K562 (cell line): ENCODE measurements around the gene NEK3. TPM values are rescaled to one million over a fixed set of nuclear protein-coding genes. Genes with fewer than 3 reads are reported as not detected.

Source experiments
- ATAC-seq: fragments of 200-7000 bp; cut with Tn5 transposase; 3 replicates; pipeline ENCODE4 v1.9.1; 2020; ENCODE audit warnings: moderate library complexity
- BruUV-seq: library from RNA; stranded (reverse); fragments of 400-500 nt; replicated peaks from 2 replicates; lab custom pipeline; 2021; lab: Mats Ljungman, UMichigan
- CTCF ChIA-PET: fragments of 300-600 bp; formaldehyde crosslinking; extraction: SDS; loops from one replicate; lab custom pipeline; 2021; ENCODE audit warnings: low intra/inter-chr PET ratio; lab: Yijun Ruan, JAX
- POLR2A ChIA-PET: fragments of 300-600, 350-650 bp; sonication (Branson Sonifier 250); formaldehyde crosslinking; extraction: SDS; loops from one replicate; lab custom pipeline; 2021; ENCODE audit warnings: antibody characterized with exemption, inconsistent platforms; lab: Yijun Ruan, JAX
- DNase-seq, 4 experiments: peaks; one replicate each; pipeline versions ENCODE4 v3.0.0 to v3.0.0-alpha.2; 2011 to 2018; ENCODE audit warnings: low spot score in 3 of 4, mixed read lengths in 3 of 4; ENCODE audit errors: extremely low read depth in 1 of 4
- FAIRE-seq: peaks from 2 replicates; lab custom pipeline; 2011; peaks lifted over from hg19 to GRCh38; lab: Jason Lieb, UNC
- H2AFZ ChIP-seq: 2 replicates; pipeline ENCODE4 v1.6.0; 2011; ENCODE audit warnings: low read depth, low read length, control low read depth, inconsistent platforms
- H3K27ac ChIP-seq: fragments of 200-600 bp; 3 replicates; pipeline ENCODE4 v1.8.0; 2011; ENCODE audit warnings: low read depth, mild to moderate bottlenecking, control low read depth, inconsistent platforms, low read length, moderate library complexity, mixed read lengths; ENCODE audit errors: extremely low read depth
- H3K27me3 ChIP-seq, 2 experiments: fragments of 300-600 bp in 1 of 2; 2 replicates in 1 of 2; 3 replicates in 1 of 2; pipeline versions ENCODE4 v1.6.0 to v1.8.0; 2011; ENCODE audit warnings: inconsistent platforms in 2 of 2, low read length in 2 of 2, mild to moderate bottlenecking in 1 of 2, mixed read lengths in 1 of 2, moderate library complexity in 1 of 2; ENCODE audit not compliant: control insufficient read depth in 2 of 2, insufficient read depth in 2 of 2
- H3K36me3 ChIP-seq: fragments of 300-600 bp; 3 replicates; pipeline ENCODE4 v1.8.0; 2011; ENCODE audit warnings: mild to moderate bottlenecking, low read length, inconsistent platforms; ENCODE audit not compliant: control insufficient read depth, insufficient read depth
- H3K4me1 ChIP-seq, 2 experiments: fragments of 200-600 bp in 1 of 2; replicated peaks in 1 of 2; 2 replicates in 1 of 2; 3 replicates in 1 of 2; pipeline versions ENCODE4 v1.5.1 to v1.8.0; 2011; ENCODE audit warnings: inconsistent platforms in 2 of 2, low read length in 2 of 2, mild to moderate bottlenecking in 1 of 2, mixed read lengths in 1 of 2, moderate library complexity in 1 of 2; ENCODE audit not compliant: control insufficient read depth in 2 of 2, insufficient read depth in 2 of 2
- H3K4me2 ChIP-seq: 2 replicates; pipeline ENCODE4 v1.6.1; 2011; ENCODE audit warnings: low read length, control low read depth, inconsistent platforms, mixed read lengths; ENCODE audit not compliant: insufficient read depth
- H3K4me3 ChIP-seq: fragments of 200-600 bp; sonication (generic), shearing (Covaris generic); 2 replicates; pipeline ENCODE4 v1.5.1; 2016; ENCODE audit warnings: control low read depth, inconsistent platforms
- H3K79me2 ChIP-seq: fragments of 200-600 bp; 3 replicates; pipeline ENCODE4 v1.8.0; 2011; ENCODE audit warnings: low read length, inconsistent platforms; ENCODE audit not compliant: control insufficient read depth, insufficient read depth
- H3K9ac ChIP-seq, 2 experiments: 2 replicates each; pipeline versions ENCODE4 v1.6.0 to v1.6.1; 2011; ENCODE audit warnings: low read depth in 2 of 2, low read length in 2 of 2, control low read depth in 1 of 2, inconsistent platforms in 1 of 2, mild to moderate bottlenecking in 1 of 2, mixed read lengths in 1 of 2; ENCODE audit not compliant: insufficient read depth in 1 of 2
- H3K9me1 ChIP-seq: one replicate; pipeline ENCODE4 v1.6.0; 2011; ENCODE audit warnings: inconsistent platforms, mild to moderate bottlenecking, low read length, moderate library complexity; ENCODE audit not compliant: control insufficient read depth, insufficient read depth
- H3K9me3 ChIP-seq: replicated peaks from 2 replicates; pipeline ENCODE4 v1.5.1; 2011; ENCODE audit warnings: low read depth, low read length, inconsistent platforms; ENCODE audit not compliant: control insufficient read depth, insufficient read depth
- H4K20me1 ChIP-seq: replicated peaks from 2 replicates; pipeline ENCODE4 v1.6.1; 2011; ENCODE audit warnings: low read length, inconsistent platforms, mixed read lengths; ENCODE audit not compliant: control insufficient read depth, insufficient read depth
- CBFA2T2 ChIP-seq: fragments of 450-650 bp; conservative IDR thresholded peaks from 2 replicates; pipeline ENCODE4 v1.6.1; 2017; ENCODE audit warnings: mild to moderate bottlenecking
- CBFA2T3 ChIP-seq: fragments of 450-650 bp; IDR thresholded peaks from 2 replicates; pipeline ENCODE4 v1.6.1; 2017
- TAL1 ChIP-seq: fragments of 450-650 bp; IDR thresholded peaks from 2 replicates; pipeline ENCODE4 v1.6.1; 2016; ENCODE audit warnings: mild to moderate bottlenecking
- TCF3 ChIP-seq: sonication (generic); formaldehyde crosslinking; IDR thresholded peaks from 2 replicates; pipeline ENCODE4 v1.4.0; 2020; ENCODE audit warnings: mild to moderate bottlenecking, missing genetic modification reagents
- TEAD4 ChIP-seq, 2 experiments: sonication (generic) in 1 of 2; formaldehyde crosslinking in 1 of 2; IDR thresholded peaks; 2 replicates each; pipeline versions ENCODE4 v1.6.1 to v1.8.0; 2012 to 2022; ENCODE audit warnings: borderline replicate concordance in 1 of 2, inconsistent platforms in 1 of 2, low read length in 1 of 2, mild to moderate bottlenecking in 1 of 2, missing genetic modification reagents in 1 of 2
- ZNF197 ChIP-seq: fragments of 200-800 bp; sonication (Bioruptor generic); IDR thresholded peaks from 2 replicates; pipeline ENCODE4 v1.6.1; 2016; ENCODE audit warnings: low read depth, missing genetic modification characterization, missing compliant biosample characterization
- WGBS: fragments of 100-300 bp; shearing (Covaris generic); methylation state at CpG from one replicate; pipeline ENCODE4 v1.1.6; 2016; ENCODE audit warnings: low coverage, mixed read lengths; ENCODE audit not compliant: insufficient coverage; ENCODE audit errors: missing lambda C conversion rate; 5-methylcytosine and 5-hydroxymethylcytosine counted together
- in situ Hi-C: fragments of 300-500 bp; cut with MboI; formaldehyde crosslinking; loops from 4 replicates; pipeline ENCODE4 v1.15.0; 2018; ENCODE audit warnings: inconsistent platforms, mixed read lengths
- intact Hi-C: fragments of 100-400 bp; cut with micrococcal nuclease; formaldehyde crosslinking; loops from 2 replicates; pipeline ENCODE4 v1.14.2; 2022
- polyA plus RNA-seq, 8 experiments: library from polyadenylated mRNA; depleted of rRNA in 4 of 8; stranded (reverse) in 5 of 8; unstranded in 3 of 8; fragments of >200 nt; fragmentation: Nextera tagmentation in 2 of 8; fragmentation: Illumina TruSeq in 1 of 8; extraction: Ambion mirVana in 2 of 8; extraction: Trizol in 1 of 8; gene quantifications; 2 replicates each; pipeline versions ENCODE4 v1.2.1 to v1.2.3, GENCODE V29; 2011 to 2014; ENCODE audit warnings: inconsistent platforms in 1 of 8, missing spikeins in 1 of 8
- total RNA-seq, 7 experiments: library from RNA; depleted of rRNA in 6 of 7; stranded (reverse); fragments of >200 nt in 6 of 7; fragmentation: Illumina TruSeq in 2 of 7; extraction: Trizol in 2 of 7; gene quantifications; 2 replicates each; pipeline versions ENCODE4 v1.2.1 to v1.2.3, GENCODE V29; 2011 to 2021; ENCODE audit warnings: low replicate concordance in 1 of 7
- TF ChIP-seq, protein P1 (sequence below): sonication (generic); formaldehyde crosslinking; IDR thresholded peaks from 2 replicates; pipeline ENCODE4 v1.8.0; 2022; ENCODE audit warnings: missing genetic modification reagents, mild to moderate bottlenecking, moderate library complexity, borderline replicate concordance
- TF ChIP-seq, protein P2 (sequence below): fragments of 200-800 bp; sonication (Bioruptor generic); IDR thresholded peaks from 2 replicates; pipeline ENCODE4 v1.6.1; 2017; ENCODE audit warnings: missing genetic modification characterization, missing compliant biosample characterization

NEK3 gene
- total and polyA plus RNA-seq, 9 of the 15 experiments (the other 6 are each of a cell fraction or from before 2014, with no cell fraction given): 6.2 to 11.0 (median 9.3) TPM

DNA sequence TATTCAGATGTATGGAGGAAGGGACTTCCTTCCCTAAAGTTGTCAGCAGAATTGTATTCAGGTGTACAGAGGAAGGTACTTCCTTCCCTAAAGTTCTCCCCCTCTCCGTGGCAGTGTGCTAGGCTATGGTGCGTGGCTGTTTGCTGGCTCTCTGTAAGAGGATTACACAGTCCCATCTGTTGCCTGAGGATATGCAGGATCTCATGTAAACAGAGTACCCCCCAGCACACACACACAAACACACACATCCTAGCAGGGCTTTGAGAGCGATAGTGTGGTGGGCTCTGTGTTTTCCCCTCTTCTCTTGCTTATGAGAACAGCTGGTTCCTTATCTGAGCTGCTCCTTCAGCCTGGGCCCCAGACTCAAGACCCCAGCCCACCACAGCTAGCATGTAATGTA is 40.8 kb downstream of the NEK3 start:
- no peaks in the 10 kb centered on the region for H3K79me2 ChIP-seq
- H2AFZ ChIP-seq: peak overlapping the region; percentile 72
- peak overlapping the region; percentile 69 for H3K4me2 ChIP-seq
- H3K9me1 ChIP-seq: no peaks in the 10 kb centered on the region
- H3K9ac ChIP-seq: peak overlapping the region; percentile 25 to 31; a peak in 2 of 4 replicates
- H3K4me1 ChIP-seq: peaks cover 0 to 19% of the 10 kb centered on the region in 2 experiments; a peak in 2 of 5 replicates
- WGBS: 0% methylated on average over 3 of the region's 3 CpGs
- no TSS peak for BruUV-seq
- in situ Hi-C loops: no loop called here
- H4K20me1 ChIP-seq: no peaks in the 10 kb centered on the region
- FAIRE-seq (peak; percentile 32), ATAC-seq (peak; percentile 87), DNase-seq (peak in 2 of 4 experiments; percentile 27 to 46)
- no peak overlapping the region for H3K4me3 ChIP-seq
- POLR2A ChIA-PET: interaction anchor here (1.0 kb wide), 1 partner anchor 8 kb away, joined by 3 read pairs; no protein-coding TSS in a partner anchor
- intact Hi-C loops: no loop called here
- H3K27me3 ChIP-seq: no peaks in the 10 kb centered on the region
- no peaks in the 10 kb centered on the region for H3K36me3 ChIP-seq
- H3K9me3 ChIP-seq: no peaks in the 10 kb centered on the region
- peak overlapping the region; percentile 52; the same call in 2 of the 3 replicates for H3K27ac ChIP-seq
- TF ChIP-seq TAL1 (peak; percentile 3; the same call in 1 of the 2 replicates), TEAD4 (IDR thresholded peaks at IDR 0.05; ENCODE audit: low read length) (peak; percentile 24; the same call in 1 of the 2 replicates), TEAD4 (CRISPR knock-in tag; IDR thresholded peaks at IDR 0.05; ENCODE audit: borderline replicate concordance) (no peak), TCF3 (peak; percentile 51), ZNF197 (CRISPR knock-in tag) (no peak), CBFA2T3 (peak; percentile 56), CBFA2T2 (peak; percentile 49)
- TF ChIP-seq, protein P1, sequence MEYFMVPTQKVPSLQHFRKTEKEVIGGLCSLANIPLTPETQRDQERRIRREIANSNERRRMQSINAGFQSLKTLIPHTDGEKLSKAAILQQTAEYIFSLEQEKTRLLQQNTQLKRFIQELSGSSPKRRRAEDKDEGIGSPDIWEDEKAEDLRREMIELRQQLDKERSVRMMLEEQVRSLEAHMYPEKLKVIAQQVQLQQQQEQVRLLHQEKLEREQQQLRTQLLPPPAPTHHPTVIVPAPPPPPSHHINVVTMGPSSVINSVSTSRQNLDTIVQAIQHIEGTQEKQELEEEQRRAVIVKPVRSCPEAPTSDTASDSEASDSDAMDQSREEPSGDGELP: 0 out of 2 replicates have a peak, but pooled peaks have one; percentile 24
- TF ChIP-seq, protein P2, sequence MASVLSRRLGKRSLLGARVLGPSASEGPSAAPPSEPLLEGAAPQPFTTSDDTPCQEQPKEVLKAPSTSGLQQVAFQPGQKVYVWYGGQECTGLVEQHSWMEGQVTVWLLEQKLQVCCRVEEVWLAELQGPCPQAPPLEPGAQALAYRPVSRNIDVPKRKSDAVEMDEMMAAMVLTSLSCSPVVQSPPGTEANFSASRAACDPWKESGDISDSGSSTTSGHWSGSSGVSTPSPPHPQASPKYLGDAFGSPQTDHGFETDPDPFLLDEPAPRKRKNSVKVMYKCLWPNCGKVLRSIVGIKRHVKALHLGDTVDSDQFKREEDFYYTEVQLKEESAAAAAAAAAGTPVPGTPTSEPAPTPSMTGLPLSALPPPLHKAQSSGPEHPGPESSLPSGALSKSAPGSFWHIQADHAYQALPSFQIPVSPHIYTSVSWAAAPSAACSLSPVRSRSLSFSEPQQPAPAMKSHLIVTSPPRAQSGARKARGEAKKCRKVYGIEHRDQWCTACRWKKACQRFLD (CRISPR knock-in tag): no peak
- CTCF ChIA-PET: no interaction called here
